Cardiac muscle cell (in vitro differentiated cells and primary cell): ENCODE results near the gene RABGGTA. TPM values are rescaled to one million over a fixed set of nuclear protein-coding genes. Genes with fewer than 3 reads are reported as not detected.

Experiments used
- DNase-seq, 2 donors: peaks; one replicate each; pipeline versions ENCODE4 v3.0.0 to v3.0.0-alpha.2; 2010 to 2017; ENCODE audit warnings: low read depth in 1 of 2, low spot score in 1 of 2
- H3K27ac ChIP-seq: fragments of 200-600 bp; sonication (generic); 2 replicates; pipeline ENCODE4 v1.5.1; 2016
- H3K27me3 ChIP-seq: fragments of 200-600 bp; sonication (generic); 2 replicates; pipeline ENCODE4 v1.6.0; 2016; ENCODE audit warnings: control low read depth
- H3K36me3 ChIP-seq: fragments of 200-600 bp; sonication (generic); 2 replicates; pipeline ENCODE4 v1.5.1; 2016; ENCODE audit warnings: control low read depth
- H3K4me1 ChIP-seq: fragments of 200-600 bp; sonication (generic); 2 replicates; pipeline ENCODE4 v1.8.1; 2017; ENCODE audit warnings: low read depth, mild to moderate bottlenecking, mixed run types
- H3K4me3 ChIP-seq: fragments of 200-600 bp; sonication (generic); 2 replicates; pipeline ENCODE4 v1.5.1; 2016; ENCODE audit warnings: mild to moderate bottlenecking
- H3K9me3 ChIP-seq: fragments of 200-600 bp; sonication (generic); 2 replicates; pipeline ENCODE4 v1.5.1; 2017; ENCODE audit warnings: low read depth, mild to moderate bottlenecking, control low read depth
- CTCF ChIP-seq: IDR thresholded peaks from 2 replicates; pipeline ENCODE4 v1.5.1; 2012; ENCODE audit warnings: low read depth, mild to moderate bottlenecking, low read length
- polyA plus RNA-seq: library from polyadenylated mRNA; unstranded; fragments of >200 nt; fragmentation: Nextera tagmentation; extraction: Ambion mirVana; gene quantifications from 2 replicates; pipeline ENCODE4 v1.2.1, GENCODE V29; 2016
- total RNA-seq: library from RNA; depleted of rRNA; stranded (reverse); fragments of >200 nt; gene quantifications from 2 replicates; pipeline ENCODE4 v1.2.3, GENCODE V29; 2016

Gene RABGGTA
- total and polyA plus RNA-seq, 2 experiments from 2014 or later = 39.6 to 43.7 TPM

DNA sequence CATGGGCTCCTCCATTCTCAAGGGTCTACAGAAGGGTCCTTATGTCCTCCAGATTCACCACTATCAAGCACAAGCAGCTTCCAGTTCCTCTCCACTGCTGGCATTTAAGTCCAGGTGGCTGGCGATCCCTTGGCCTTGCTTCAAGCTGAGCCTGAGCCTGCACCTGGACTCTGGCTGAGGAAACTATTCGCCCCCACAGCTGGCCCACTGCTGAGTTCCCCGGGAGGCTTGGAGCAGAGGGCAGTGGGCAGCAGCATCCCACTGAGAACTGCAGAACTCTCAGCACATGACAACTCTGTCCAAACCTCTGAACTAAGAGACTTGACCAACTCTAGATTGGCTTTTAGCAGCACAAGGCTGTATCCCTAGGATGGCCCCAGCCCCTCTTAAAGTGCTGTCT is 11.3 kb upstream of the RABGGTA start:
- no peak for TF ChIP-seq CTCF
- Histone ChIP-seq H3K27ac (no peak overlapping the region), H3K36me3 (no peaks in the 10 kb centered on the region), H3K9me3 (no peaks in the 10 kb centered on the region), H3K4me3 (no peak overlapping the region), H3K4me1 (no peaks in the 10 kb centered on the region), H3K27me3 (no peaks in the 10 kb centered on the region)
- no peak for DNase-seq

GRCh38 chr14:24281636-24282035 is 10.2 kb upstream of the RABGGTA start:
- no peak for TF ChIP-seq CTCF
- no peak overlapping the region for H3K4me3 ChIP-seq
- H3K36me3 ChIP-seq = no peaks in the 10 kb centered on the region

GRCh38 chr14:24280797-24281460 is 9.5 kb upstream of the RABGGTA start:
- no peaks in the 10 kb centered on the region for H3K9me3 ChIP-seq
- no peak overlapping the region for H3K4me3 ChIP-seq
- no peak for TF ChIP-seq CTCF
- DNase-seq = peak in 1 of 2 donors; percentile 24
- no peaks in the 10 kb centered on the region for H3K27me3 ChIP-seq
- no peak overlapping the region for H3K27ac ChIP-seq
- H3K36me3 ChIP-seq = no peaks in the 10 kb centered on the region
- H3K4me1 ChIP-seq = no peaks in the 10 kb centered on the region

More at GRCh38 chr14:24281636-24282035, 10.2 kb upstream of the RABGGTA start:
- Histone ChIP-seq H3K9me3 (no peaks in the 10 kb centered on the region), H3K4me1 (no peaks in the 10 kb centered on the region), H3K27ac (no peak overlapping the region), H3K27me3 (no peaks in the 10 kb centered on the region)
- no peak for DNase-seq

- H3K27me3 ChIP-seq = no peaks in the 10 kb centered on the region
- no peaks in the 10 kb centered on the region for H3K9me3 ChIP-seq
- no peak overlapping the region for H3K27ac ChIP-seq
- H3K4me1 ChIP-seq = no peaks in the 10 kb centered on the region
- no peaks in the 10 kb centered on the region for H3K36me3 ChIP-seq
- no peak overlapping the region for H3K4me3 ChIP-seq
- peak; percentile 5 for TF ChIP-seq CTCF
- DNase-seq = no peak
These were observed 8.1 kb upstream of the RABGGTA start for GRCh38 chr14:24279301-24280186.

- H3K36me3 ChIP-seq = no peaks in the 10 kb centered on the region
- DNase-seq = no peak
- no peak overlapping the region for H3K27ac ChIP-seq
- no peak for TF ChIP-seq CTCF
- H3K9me3 ChIP-seq = no peaks in the 10 kb centered on the region
- no peaks in the 10 kb centered on the region for H3K4me1 ChIP-seq
- no peaks in the 10 kb centered on the region for H3K27me3 ChIP-seq
- H3K4me3 ChIP-seq = no peak overlapping the region
These were observed 7.0 kb upstream of the RABGGTA start for GRCh38 chr14:24278424-24278823.
